Natural killer cell (primary cell): Measurements from ENCODE around the gene UBE2D3. TPM values are rescaled to one million over a fixed set of nuclear protein-coding genes. Genes with fewer than 3 reads are reported as not detected.

Experiments used
- ATAC-seq, 3 donors: fragments of 150-1000 bp in 2 of 3; fragments of 200-7000 bp in 1 of 3; cut with Tn5 transposase; 1 replicate in 1 of 3; 2 replicates in 2 of 3; pipeline ENCODE4 v1.10.0; 2021; ENCODE audit warnings: mild to moderate bottlenecking in 2 of 3, moderate library complexity in 2 of 3
- DNase-seq, 2 donors: peaks; one replicate each; pipeline versions ENCODE4 v3.0.0 to v3.0.0-alpha.2; 2013 to 2021; ENCODE audit warnings: mixed read lengths in 1 of 2
- H3K27ac ChIP-seq: one replicate; pipeline ENCODE4 v1.5.1; 2013; ENCODE audit warnings: mild to moderate bottlenecking, low read length
- H3K27me3 ChIP-seq: one replicate; pipeline ENCODE4 v1.6.1; 2013; ENCODE audit warnings: low read length; ENCODE audit not compliant: control insufficient read depth, insufficient read depth
- H3K36me3 ChIP-seq: one replicate; pipeline ENCODE4 v1.6.1; 2013; ENCODE audit warnings: low read length; ENCODE audit not compliant: control insufficient read depth, insufficient read depth
- H3K4me1 ChIP-seq: one replicate; pipeline ENCODE4 v1.6.1; 2013; ENCODE audit warnings: low read length; ENCODE audit not compliant: control insufficient read depth, insufficient read depth
- H3K4me3 ChIP-seq: one replicate; pipeline ENCODE4 v1.5.1; 2013; ENCODE audit warnings: low read length
- H3K9me3 ChIP-seq: one replicate; pipeline ENCODE4 v1.6.1; 2013; ENCODE audit warnings: low read length; ENCODE audit not compliant: control insufficient read depth, insufficient read depth
- H3K27ac Mint-ChIP-seq, 2 donors: one replicate each; pipeline ENCODE4 v1.8.0; 2022; ENCODE audit warnings: mild to moderate bottlenecking in 2 of 2, mixed read lengths in 2 of 2, moderate library complexity in 1 of 2
- H3K27me3 Mint-ChIP-seq, 2 donors: one replicate each; pipeline ENCODE4 v1.8.0; 2022; ENCODE audit warnings: low read depth in 2 of 2, mixed read lengths in 2 of 2
- H3K36me3 Mint-ChIP-seq: one replicate; pipeline ENCODE4 v1.8.0; 2022; ENCODE audit warnings: mixed read lengths
- H3K4me1 Mint-ChIP-seq, 2 donors: one replicate each; pipeline ENCODE4 v1.8.0; 2022; ENCODE audit warnings: mixed read lengths in 2 of 2
- H3K4me3 Mint-ChIP-seq: one replicate; pipeline ENCODE4 v1.8.0; 2022; ENCODE audit warnings: mild to moderate bottlenecking, moderate library complexity, mixed read lengths
- H3K9me3 Mint-ChIP-seq, 2 donors: one replicate each; pipeline ENCODE4 v1.8.0; 2022; ENCODE audit warnings: mixed read lengths in 2 of 2
- CTCF ChIP-seq: fragments of 200-600 bp; IDR thresholded peaks from one replicate; pipeline ENCODE4 v1.8.0; 2022; ENCODE audit warnings: antibody characterized with exemption
- WGBS: methylation state at CpG from one replicate; pipeline ENCODE4 v1.1.7; 2013; ENCODE audit warnings: missing lambda C conversion rate; ENCODE audit not compliant: insufficient coverage; 5-methylcytosine and 5-hydroxymethylcytosine counted together
- intact Hi-C: fragments of 100-400 bp; cut with micrococcal nuclease; formaldehyde crosslinking; loops from one replicate; pipeline ENCODE4 v1.14.2; 2022
- total RNA-seq, 4 donors: library from RNA; stranded (reverse); fragments of 120-200 nt in 1 of 4; gene quantifications; one replicate each; pipeline versions ENCODE4 v1.2.3 to v1.2.4, GENCODE V29; 2013 to 2022

Gene UBE2D3
- total RNA-seq, 3 donors from 2014 or later (not counting 1 experiment from before 2014, with no cell fraction given), result 527 to 624 (median 529) TPM

- no peak for ATAC-seq
- H3K4me1 ChIP-seq, result no peaks in the 10 kb centered on the region
- WGBS, result 94% methylated on average over 1 of the region's 1 CpG
- H3K27me3 ChIP-seq, result no peaks in the 10 kb centered on the region
- Mint-ChIP-seq H3K4me3 (no peak overlapping the region), H3K36me3 (no peaks in the 10 kb centered on the region), H3K4me1 (peaks cover 0 to 6% of the 10 kb centered on the region in 2 donors), H3K27ac (no peak overlapping the region), H3K9me3 (no peaks in the 10 kb centered on the region), H3K27me3 (peaks cover 0 to 2% of the 10 kb centered on the region in 2 donors)
- H3K36me3 ChIP-seq, result no peaks in the 10 kb centered on the region
- H3K4me3 ChIP-seq, result no peak overlapping the region
- no peak for TF ChIP-seq CTCF
- no peaks in the 10 kb centered on the region for H3K9me3 ChIP-seq
- intact Hi-C loops, result no loop called here
- no peak overlapping the region for H3K27ac ChIP-seq
- no peak for DNase-seq
Measured at GRCh38 chr4:102781570-102781969, 45.8 kb downstream of the UBE2D3 start.

GRCh38 chr4:102780476-102781144 is 46.7 kb downstream of the UBE2D3 start:
- H3K27me3 Mint-ChIP-seq, result peaks cover 0 to 2% of the 10 kb centered on the region in 2 donors
- intact Hi-C loops, result no loop called here
- H3K4me3 Mint-ChIP-seq, result no peak overlapping the region
- WGBS, result 92% methylated on average over 5 of the region's 5 CpGs
- H3K4me3 ChIP-seq, result no peak overlapping the region
- no peaks in the 10 kb centered on the region for H3K4me1 ChIP-seq
- H3K36me3 Mint-ChIP-seq, result no peaks in the 10 kb centered on the region
- H3K27ac ChIP-seq, result no peak overlapping the region
- ATAC-seq (no peak), DNase-seq (no peak)
- no peaks in the 10 kb centered on the region for H3K9me3 Mint-ChIP-seq
- H3K27ac Mint-ChIP-seq, result no peak overlapping the region
- H3K27me3 ChIP-seq, result no peaks in the 10 kb centered on the region
- no peak for TF ChIP-seq CTCF
- H3K9me3 ChIP-seq, result no peaks in the 10 kb centered on the region
- no peaks in the 10 kb centered on the region for H3K36me3 ChIP-seq
- no peaks in the 10 kb centered on the region for H3K4me1 Mint-ChIP-seq

- H3K27me3 ChIP-seq, result no peaks in the 10 kb centered on the region
- H3K36me3 ChIP-seq, result no peaks in the 10 kb centered on the region
- H3K27me3 Mint-ChIP-seq, result peaks cover 0 to 2% of the 10 kb centered on the region in 2 donors
- H3K27ac ChIP-seq, result no peak overlapping the region
- WGBS, result 46% methylated on average over 4 of the region's 4 CpGs
- ATAC-seq, result no peak
- no peak for DNase-seq
- no peaks in the 10 kb centered on the region for H3K9me3 Mint-ChIP-seq
- H3K4me3 Mint-ChIP-seq, result no peak overlapping the region
- intact Hi-C loops, result no loop called here
- H3K4me3 ChIP-seq, result no peak overlapping the region
- H3K36me3 Mint-ChIP-seq, result no peaks in the 10 kb centered on the region
- no peaks in the 10 kb centered on the region for H3K9me3 ChIP-seq
- no peaks in the 10 kb centered on the region for H3K4me1 Mint-ChIP-seq
- TF ChIP-seq CTCF, result no peak
- H3K4me1 ChIP-seq, result no peaks in the 10 kb centered on the region
- no peak overlapping the region for H3K27ac Mint-ChIP-seq
Measured at GRCh38 chr4:102779204-102779603, 48.1 kb downstream of the UBE2D3 start.

- ATAC-seq (no peak), DNase-seq (no peak)
- no peaks in the 10 kb centered on the region for H3K36me3 ChIP-seq
- H3K4me1 ChIP-seq, result no peaks in the 10 kb centered on the region
- H3K27me3 ChIP-seq, result no peaks in the 10 kb centered on the region
- Mint-ChIP-seq H3K27ac (no peak overlapping the region), H3K36me3 (no peaks in the 10 kb centered on the region), H3K4me3 (no peak overlapping the region), H3K4me1 (no peaks in the 10 kb centered on the region), H3K9me3 (no peaks in the 10 kb centered on the region), H3K27me3 (peaks cover 0 to 2% of the 10 kb centered on the region in 2 donors)
- intact Hi-C loops, result no loop called here
- no peak overlapping the region for H3K4me3 ChIP-seq
- TF ChIP-seq CTCF, result no peak
- H3K9me3 ChIP-seq, result no peaks in the 10 kb centered on the region
- no peak overlapping the region for H3K27ac ChIP-seq
- 91% methylated on average over 7 of the region's 7 CpGs for WGBS
Measured at GRCh38 chr4:102778720-102779119, 48.6 kb downstream of the UBE2D3 start.
